SK-N-SH (cell line): ENCODE data around the gene GNA14. TPM values are rescaled to one million over a fixed set of nuclear protein-coding genes. Genes with fewer than 3 reads are reported as not detected.

ENCODE experiments used
- CTCF ChIA-PET: fragments of 300-600, 350-600 bp; formaldehyde crosslinking; extraction: SDS; loops from one replicate; lab custom pipeline; 2021; lab: Yijun Ruan, JAX
- POLR2A ChIA-PET: fragments of 350-600 bp; sonication (Branson Sonifier 250); formaldehyde crosslinking; extraction: SDS; loops from one replicate; lab custom pipeline; 2020; ENCODE audit warnings: antibody characterized with exemption, inconsistent platforms; lab: Yijun Ruan, JAX
- DNase-seq: peaks from one replicate; pipeline ENCODE4 v3.0.0; 2012
- H2AFZ ChIP-seq: fragments of 200-600 bp; sonication (generic); 2 replicates; pipeline ENCODE4 v1.8.1; 2016; ENCODE audit warnings: antibody characterized with exemption, mild to moderate bottlenecking, low read depth
- H3F3A ChIP-seq: fragments of 200-600 bp; sonication (generic); replicated peaks from 2 replicates; pipeline ENCODE3; 2016; ENCODE audit warnings: antibody characterized with exemption, mild to moderate bottlenecking; ENCODE audit not compliant: insufficient read depth
- H3K27ac ChIP-seq, 2 experiments: fragments of 200-500 bp in 1 of 2; fragments of 200-600 bp in 1 of 2; sonication (Bioruptor generic) in 1 of 2; sonication (generic), shearing (Covaris generic) in 1 of 2; 2 replicates each; pipeline versions ENCODE4 v1.5.1 to v1.6.1; 2014 to 2016; ENCODE audit warnings: low read depth in 2 of 2, inconsistent platforms in 1 of 2, low read length in 1 of 2, mild to moderate bottlenecking in 1 of 2, mixed read lengths in 1 of 2
- H3K27me3 ChIP-seq: fragments of 200-600 bp; sonication (generic), shearing (Covaris generic); 2 replicates; pipeline ENCODE4 v1.6.1; 2016; ENCODE audit warnings: mixed run types; ENCODE audit not compliant: insufficient read depth
- H3K36me3 ChIP-seq, 2 experiments: fragments of 200-500 bp in 1 of 2; fragments of 200-600 bp in 1 of 2; sonication (Bioruptor generic) in 1 of 2; sonication (generic) in 1 of 2; replicated peaks in 1 of 2; 2 replicates each; pipeline versions ENCODE3 to v1.5.1; 2014 to 2016; ENCODE audit warnings: low read length in 1 of 2, mild to moderate bottlenecking in 1 of 2; ENCODE audit not compliant: insufficient read depth in 2 of 2, control insufficient read depth in 1 of 2
- H3K4me1 ChIP-seq, 2 experiments: fragments of 200-500 bp in 1 of 2; fragments of 200-600 bp in 1 of 2; sonication (Bioruptor generic) in 1 of 2; sonication (generic), shearing (Covaris generic) in 1 of 2; 2 replicates each; pipeline versions ENCODE4 v1.5.1 to v1.6.1; 2014 to 2016; ENCODE audit warnings: low read depth in 1 of 2, low read length in 1 of 2, mixed run types in 1 of 2; ENCODE audit not compliant: insufficient read depth in 2 of 2, control insufficient read depth in 1 of 2
- H3K4me2 ChIP-seq: fragments of 200-600 bp; sonication (generic), shearing (Covaris generic); 2 replicates; pipeline ENCODE4 v1.6.1; 2017; ENCODE audit warnings: mixed run types
- H3K4me3 ChIP-seq, 2 experiments: fragments of 200-500 bp in 1 of 2; fragments of 200-600 bp in 1 of 2; sonication (Bioruptor generic) in 1 of 2; sonication (generic), shearing (Covaris generic) in 1 of 2; 2 replicates each; pipeline versions ENCODE4 v1.5.1 to v1.8.1; 2014 to 2016; ENCODE audit warnings: low read depth in 2 of 2, inconsistent platforms in 1 of 2, low read length in 1 of 2, mild to moderate bottlenecking in 1 of 2, mixed read lengths in 1 of 2, moderate library complexity in 1 of 2
- H3K79me2 ChIP-seq: fragments of 200-600 bp; sonication (generic); 2 replicates; pipeline ENCODE4 v1.8.1; 2017; ENCODE audit warnings: mild to moderate bottlenecking; ENCODE audit not compliant: insufficient read depth
- H3K9ac ChIP-seq: fragments of 200-600 bp; sonication (generic); 2 replicates; pipeline ENCODE4 v1.6.1; 2017; ENCODE audit warnings: mixed run types
- H3K9me2 ChIP-seq: fragments of 200-600 bp; sonication (generic); 2 replicates; pipeline ENCODE4 v1.6.1; 2017; ENCODE audit warnings: mixed run types
- H3K9me3 ChIP-seq: fragments of 200-600 bp; sonication (generic); 2 replicates; pipeline ENCODE4 v1.6.1; 2017; ENCODE audit warnings: mixed run types, mild to moderate bottlenecking, moderate library complexity
- H4K20me1 ChIP-seq: fragments of 200-600 bp; sonication (generic); 2 replicates; pipeline ENCODE4 v1.6.1; 2017; ENCODE audit warnings: mild to moderate bottlenecking, mixed run types; ENCODE audit not compliant: insufficient read depth
- CTCF ChIP-seq: fragments of 200-600 bp; sonication (generic); IDR thresholded peaks from 2 replicates; pipeline ENCODE4 v1.6.1; 2017; ENCODE audit warnings: antibody characterized with exemption, mild to moderate bottlenecking, moderate library complexity
- EP300 ChIP-seq, 2 experiments: IDR thresholded peaks; 2 replicates each; pipeline versions ENCODE4 v1.4.0 to v1.6.1; 2012; ENCODE audit warnings: borderline replicate concordance in 1 of 2, low read depth in 1 of 2, low read length in 1 of 2
- FOSL2 ChIP-seq: IDR thresholded peaks from 2 replicates; pipeline ENCODE4 v1.4.0; 2012; ENCODE audit warnings: low read depth, mild to moderate bottlenecking, moderate library complexity, borderline replicate concordance
- JUND ChIP-seq: IDR thresholded peaks from 2 replicates; pipeline ENCODE4 v1.4.0; 2012
- MEF2A ChIP-seq: IDR thresholded peaks from 2 replicates; pipeline ENCODE4 v1.4.0; 2012; ENCODE audit warnings: low read depth, borderline replicate concordance
- NFIC ChIP-seq: IDR thresholded peaks from 2 replicates; pipeline ENCODE4 v1.4.0; 2012; ENCODE audit warnings: borderline replicate concordance
- RAD21 ChIP-seq: IDR thresholded peaks from 2 replicates; pipeline ENCODE4 v1.6.1; 2012; ENCODE audit warnings: mild to moderate bottlenecking, low read length
- REST ChIP-seq: IDR thresholded peaks from 2 replicates; pipeline ENCODE4 v1.6.1; 2012; ENCODE audit warnings: mild to moderate bottlenecking, low read depth, low read length, moderate library complexity
- RFX5 ChIP-seq: IDR thresholded peaks from 2 replicates; pipeline ENCODE4 v1.6.1; 2012; ENCODE audit warnings: mild to moderate bottlenecking, improper control_type of control experiment, low read length
- RXRA ChIP-seq: IDR thresholded peaks from 2 replicates; pipeline ENCODE4 v1.4.0; 2012; ENCODE audit warnings: low read depth, mild to moderate bottlenecking, borderline replicate concordance
- SIN3A ChIP-seq: IDR thresholded peaks from 2 replicates; pipeline ENCODE4 v1.6.1; 2012; ENCODE audit warnings: low read depth, mild to moderate bottlenecking, low read length, moderate library complexity, borderline replicate concordance
- TAF1 ChIP-seq: IDR thresholded peaks from 2 replicates; pipeline ENCODE4 v1.6.1; 2012; ENCODE audit warnings: low read depth, mild to moderate bottlenecking, low read length, moderate library complexity, borderline replicate concordance
- TCF12 ChIP-seq: IDR thresholded peaks from 2 replicates; pipeline ENCODE4 v1.4.0; 2012
- TEAD4 ChIP-seq: IDR thresholded peaks from 2 replicates; pipeline ENCODE4 v1.4.0; 2012; ENCODE audit warnings: mild to moderate bottlenecking, borderline replicate concordance; ENCODE audit not compliant: insufficient read depth
- USF2 ChIP-seq: fragments of 150-350 bp; IDR thresholded peaks from 2 replicates; pipeline ENCODE4 v1.6.1; 2017; ENCODE audit warnings: antibody characterized with exemption, low read length, low read depth, borderline replicate concordance
- YY1 ChIP-seq: IDR thresholded peaks from 2 replicates; pipeline ENCODE4 v1.4.0; 2012; ENCODE audit warnings: low read depth, mild to moderate bottlenecking
- WGBS: methylation state at CpG from one replicate; pipeline ENCODE4 v1.1.6; 2017; ENCODE audit warnings: low lambda C conversion rate; 5-methylcytosine and 5-hydroxymethylcytosine counted together
- polyA plus RNA-seq, 3 experiments: library from polyadenylated mRNA; depleted of rRNA; stranded (reverse); fragments of >200 nt; gene quantifications; 2 replicates each; pipeline ENCODE4 v1.2.3, GENCODE V29; 2012
- TF ChIP-seq, protein P1 (sequence below): IDR thresholded peaks from 2 replicates; pipeline ENCODE4 v1.4.0; 2012; ENCODE audit warnings: low read depth

The GNA14 gene
- polyA plus RNA-seq, 1 of the 3 experiments (the other 2 are of a cell fraction) = 0.15 TPM

GRCh38 chr9:77451507-77451906 lies 196.6 kb downstream of the GNA14 start:
- Histone ChIP-seq H3K9me3 (no peaks in the 10 kb centered on the region), H3F3A (peaks cover 9% of the 10 kb centered on the region), H3K79me2 (no peaks in the 10 kb centered on the region), H3K4me2 (no peak overlapping the region), H3K36me3 (no peaks in the 10 kb centered on the region), H3K9ac (no peak overlapping the region), H4K20me1 (no peaks in the 10 kb centered on the region), H3K27me3 (no peaks in the 10 kb centered on the region), H3K4me3 (no peak overlapping the region), H3K27ac (no peak overlapping the region), H2AFZ (no peak overlapping the region), H3K4me1 (peaks cover 0 to 6% of the 10 kb centered on the region in 2 experiments; a peak in 1 of 4 replicates), H3K9me2 (no peaks in the 10 kb centered on the region)
- 61% methylated on average over 4 of the region's 4 CpGs for WGBS
- TF ChIP-seq MEF2A (no peak), RAD21 (no peak), FOSL2 (no peak), TEAD4 (no peak), REST (no peak), RFX5 (no peak)
- no peak for DNase-seq
- POLR2A ChIA-PET = no interaction called here
- CTCF ChIA-PET = interaction anchor here (1.0 to 1.1 kb wide), 2 partner anchors 18 to 300 kb away, joined by 4 to 5 read pairs; no protein-coding TSS in a partner anchor

DNA sequence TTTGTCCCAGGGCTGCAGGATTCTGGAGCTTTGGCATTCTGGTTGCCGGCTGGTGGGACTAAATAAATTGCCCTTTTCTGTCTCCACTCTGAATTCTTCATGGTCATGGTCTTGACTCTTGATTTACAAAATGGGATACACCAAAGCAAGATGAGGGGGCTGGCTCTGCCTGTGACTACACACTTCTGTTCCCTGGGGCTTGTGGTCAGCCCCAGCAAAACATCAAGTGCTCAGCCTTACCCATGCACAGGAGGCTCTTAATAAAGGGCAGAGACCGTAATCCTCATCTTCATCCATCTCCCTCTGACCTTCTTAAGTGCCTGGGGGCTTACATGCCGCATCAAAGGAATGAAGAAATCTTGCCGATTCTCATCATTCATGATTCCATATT lies 198.0 kb downstream of the GNA14 start:
- Histone ChIP-seq H4K20me1 (no peaks in the 10 kb centered on the region), H3K4me1 (peaks cover 0 to 6% of the 10 kb centered on the region in 2 experiments; a peak in 1 of 4 replicates), H3K4me3 (no peak overlapping the region), H3K79me2 (no peaks in the 10 kb centered on the region), H3K27me3 (no peaks in the 10 kb centered on the region), H3K9me2 (no peaks in the 10 kb centered on the region), H3K27ac (no peak overlapping the region), H3K9me3 (no peaks in the 10 kb centered on the region), H3F3A (peaks cover 9% of the 10 kb centered on the region), H3K4me2 (no peak overlapping the region), H3K36me3 (no peaks in the 10 kb centered on the region), H2AFZ (no peak overlapping the region), H3K9ac (no peak overlapping the region)
- CTCF ChIA-PET = interaction anchor here (0.7 to 1.1 kb wide), 3 partner anchors 10 to 17 kb away, joined by 3 to 4 read pairs (median 4); no protein-coding TSS in a partner anchor
- DNase-seq = no peak
- POLR2A ChIA-PET = no interaction called here
- WGBS = 97% methylated on average over 3 of the region's 4 CpGs
- TF ChIP-seq YY1 (no peak), CTCF (no peak), TAF1 (no peak), USF2 (no peak), SIN3A (no peak), JUND (no peak), RXRA (no peak), TCF12 (no peak), NFIC (no peak), EP300 (IDR thresholded peaks at IDR 0.05; ENCODE audit: borderline replicate concordance in 1 of 2, low read depth in 1 of 2, low read length in 1 of 2) (no peak), REST (no peak)
- TF ChIP-seq, protein P1, sequence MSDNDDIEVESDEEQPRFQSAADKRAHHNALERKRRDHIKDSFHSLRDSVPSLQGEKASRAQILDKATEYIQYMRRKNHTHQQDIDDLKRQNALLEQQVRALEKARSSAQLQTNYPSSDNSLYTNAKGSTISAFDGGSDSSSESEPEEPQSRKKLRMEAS = no peak
